Measurements from ENCODE around the gene HASPIN. TPM values are rescaled to one million over a fixed set of nuclear protein-coding genes. Genes with fewer than 3 reads are reported as not detected.
A peak's percentile ranks its signal among the peaks of the same experiment; 100 is the strongest.

HASPIN gene
- total RNA-seq (ENCODE audit: low replicate concordance): 14.8 and 21.2 TPM in 2 replicates

DNA sequence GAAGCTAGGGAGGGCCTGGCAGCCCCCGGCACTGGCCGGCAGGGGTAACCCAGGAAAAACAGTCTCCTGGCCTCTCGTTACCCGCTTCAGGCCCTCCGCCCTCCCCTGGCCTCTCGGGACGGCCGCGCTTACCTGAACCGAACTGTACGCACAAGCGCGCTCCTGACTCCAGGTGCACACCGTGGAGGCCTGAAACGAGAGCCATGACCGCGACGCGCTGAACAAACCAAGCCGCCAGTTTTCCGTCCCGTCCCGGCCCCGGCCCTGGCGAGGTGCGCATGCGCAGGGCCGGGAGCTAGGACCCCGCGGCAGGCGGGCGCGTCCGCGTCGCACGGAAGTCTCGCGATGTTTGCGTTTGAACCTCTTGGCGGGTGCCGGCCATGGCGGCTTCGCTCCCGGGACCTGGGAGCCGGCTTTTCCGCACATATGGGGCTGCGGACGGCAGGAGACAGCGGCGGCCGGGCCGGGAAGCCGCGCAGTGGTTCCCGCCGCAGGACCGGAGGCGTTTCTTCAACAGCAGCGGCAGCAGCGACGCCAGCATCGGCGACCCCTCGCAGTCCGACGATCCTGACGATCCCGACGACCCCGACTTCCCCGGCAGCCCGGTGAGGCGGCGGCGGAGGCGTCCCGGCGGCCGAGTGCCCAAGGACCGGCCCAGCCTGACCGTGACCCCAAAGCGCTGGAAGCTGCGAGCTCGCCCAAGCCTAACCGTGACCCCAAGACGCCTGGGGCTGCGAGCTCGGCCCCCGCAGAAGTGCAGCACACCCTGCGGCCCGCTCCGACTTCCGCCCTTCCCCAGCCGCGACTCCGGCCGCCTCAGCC is at the start of gene HASPIN:
TSS of gene HASPIN (plus strand) at position 348 of the 822 bp plus-strand sequence. CDS start at position 381, 33 bp downstream.
- H3K36me3 ChIP-seq: peaks cover 13% of the 10 kb centered on the region
- peak; percentile 47 for TF ChIP-seq CTCF (IDR thresholded peaks at IDR 0.05)
- peak; percentile 35 for TF ChIP-seq EZH2phosphoT487 (IDR thresholded peaks at IDR 0.05)
- TF ChIP-seq EZH2 (IDR thresholded peaks at IDR 0.05): peak; percentile 21
- peaks cover 16% of the 10 kb centered on the region for H3K36me3 Mint-ChIP-seq
- no peaks in the 10 kb centered on the region for H3K9me3 Mint-ChIP-seq
- H4K20me1 ChIP-seq (ENCODE audit: low read depth): peaks cover 11% of the 10 kb centered on the region
- peak within 1 kb of the TSS; percentile 96 for H3K4me3 Mint-ChIP-seq
- H3K27ac ChIP-seq: no peak within 1 kb of the TSS
- peak; percentile 99 for DNase-seq (ENCODE audit: low spot score)
- H3K9me3 ChIP-seq (ENCODE audit: low read depth): no peaks in the 10 kb centered on the region
- H3K4me2 ChIP-seq: peak within 1 kb of the TSS; percentile 99
- H3K27me3 Mint-ChIP-seq (ENCODE audit: insufficient read depth, low read depth): peaks cover 3% of the 10 kb centered on the region
- H3K4me1 ChIP-seq: peaks cover 13% of the 10 kb centered on the region
- H3K4me3 ChIP-seq: peak within 1 kb of the TSS; percentile 94
- no peaks in the 10 kb centered on the region for H3K27me3 ChIP-seq
- H3K27ac Mint-ChIP-seq: peak within 1 kb of the TSS; percentile 83
- H2AFZ ChIP-seq (replicated peaks): peak within 1 kb of the TSS; percentile 100
- peak within 1 kb of the TSS; percentile 91 for H3K9ac ChIP-seq
- no peaks in the 10 kb centered on the region for H3F3A ChIP-seq (ENCODE audit: low read depth)
- peaks cover 27% of the 10 kb centered on the region for H3K4me1 Mint-ChIP-seq
- peaks cover 54% of the 10 kb centered on the region for H3K79me2 ChIP-seq (ENCODE audit: low read depth)

GRCh38 chr17:3675886-3676285 is 47.8 kb upstream of the HASPIN start:
- peaks cover 6% of the 10 kb centered on the region for H3K27me3 Mint-ChIP-seq (ENCODE audit: insufficient read depth, low read depth)
- no peaks in the 10 kb centered on the region for H3K79me2 ChIP-seq (ENCODE audit: low read depth)
- no peaks in the 10 kb centered on the region for H4K20me1 ChIP-seq (ENCODE audit: low read depth)
- H3K27ac ChIP-seq: no peak overlapping the region
- no peak overlapping the region for H3K4me3 ChIP-seq
- H3K4me1 ChIP-seq: peaks cover 9% of the 10 kb centered on the region
- no peak overlapping the region for H2AFZ ChIP-seq (replicated peaks)
- no peak for TF ChIP-seq EZH2 (IDR thresholded peaks at IDR 0.05)
- TF ChIP-seq CTCF (IDR thresholded peaks at IDR 0.05): no peak
- TF ChIP-seq EZH2phosphoT487 (IDR thresholded peaks at IDR 0.05): no peak
- H3K36me3 ChIP-seq: no peaks in the 10 kb centered on the region
- no peak for DNase-seq (ENCODE audit: low spot score)
- no peak overlapping the region for H3K4me3 Mint-ChIP-seq
- H3K4me2 ChIP-seq: no peak overlapping the region
- no peak overlapping the region for H3K9ac ChIP-seq
- peaks cover 3% of the 10 kb centered on the region for H3F3A ChIP-seq (ENCODE audit: low read depth)
- H3K4me1 Mint-ChIP-seq: peaks cover 21% of the 10 kb centered on the region
- H3K36me3 Mint-ChIP-seq: peaks cover 2% of the 10 kb centered on the region
- no peaks in the 10 kb centered on the region for H3K27me3 ChIP-seq
- no peaks in the 10 kb centered on the region for H3K9me3 ChIP-seq (ENCODE audit: low read depth)
- H3K27ac Mint-ChIP-seq: peak overlapping the region; percentile 21
- H3K9me3 Mint-ChIP-seq: no peaks in the 10 kb centered on the region

DNA sequence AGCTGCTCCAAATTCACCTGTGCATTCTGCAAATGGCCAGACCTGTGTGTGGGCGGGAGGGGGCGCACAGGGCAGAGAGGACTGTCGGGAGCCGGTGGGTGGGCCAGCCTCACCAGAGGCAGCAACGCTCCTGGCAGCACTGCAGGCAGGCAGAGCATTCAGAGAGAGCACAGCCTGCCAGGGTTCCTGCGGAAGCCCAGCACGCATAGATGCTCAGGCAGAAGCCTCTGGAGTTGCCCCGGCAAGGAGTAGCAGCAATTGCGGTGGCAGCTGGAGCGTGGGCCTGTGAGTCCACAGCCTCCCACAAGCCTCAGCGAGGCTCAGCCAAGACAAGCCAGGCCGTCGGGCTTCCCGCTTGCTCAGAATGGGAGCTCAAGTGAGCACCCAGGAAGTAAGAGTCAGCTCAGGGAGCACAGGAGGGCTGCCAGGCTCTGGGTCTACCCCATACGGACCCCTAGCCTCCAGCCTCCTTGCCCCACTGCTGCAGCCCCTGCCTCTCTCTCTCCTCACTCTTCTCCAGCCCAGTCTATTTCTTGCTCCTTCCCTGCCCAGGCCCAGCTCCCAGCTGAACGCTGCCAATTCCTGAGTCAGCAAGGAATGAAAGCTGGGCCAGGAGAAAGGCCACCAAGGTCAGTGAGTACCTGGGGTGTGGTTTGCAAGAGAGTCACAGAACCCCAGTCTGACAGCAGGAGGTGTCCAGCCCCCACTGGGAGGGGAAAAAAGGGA is 45.4 kb upstream of the HASPIN start:
- Histone ChIP-seq H3F3A (ENCODE audit: low read depth) (peaks cover 3% of the 10 kb centered on the region), H3K4me1 (peaks cover 9% of the 10 kb centered on the region), H3K36me3 (no peaks in the 10 kb centered on the region), H4K20me1 (ENCODE audit: low read depth) (no peaks in the 10 kb centered on the region), H3K9ac (no peak overlapping the region), H3K27me3 (no peaks in the 10 kb centered on the region), H3K9me3 (ENCODE audit: low read depth) (no peaks in the 10 kb centered on the region), H2AFZ (replicated peaks) (peak overlapping the region; percentile 79), H3K4me2 (no peak overlapping the region), H3K79me2 (ENCODE audit: low read depth) (no peaks in the 10 kb centered on the region), H3K27ac (no peak overlapping the region), H3K4me3 (no peak overlapping the region)
- H3K4me3 Mint-ChIP-seq: no peak overlapping the region
- H3K27ac Mint-ChIP-seq: peak overlapping the region; percentile 6
- peak; percentile 65 for DNase-seq (ENCODE audit: low spot score)
- TF ChIP-seq CTCF (IDR thresholded peaks at IDR 0.05): peak; percentile 37
- no peak for TF ChIP-seq EZH2 (IDR thresholded peaks at IDR 0.05)
- peaks cover 9% of the 10 kb centered on the region for H3K27me3 Mint-ChIP-seq (ENCODE audit: insufficient read depth, low read depth)
- H3K9me3 Mint-ChIP-seq: no peaks in the 10 kb centered on the region
- H3K36me3 Mint-ChIP-seq: no peaks in the 10 kb centered on the region
- peaks cover 18% of the 10 kb centered on the region for H3K4me1 Mint-ChIP-seq

All from neural progenitor cell (in vitro differentiated cells).